ENCODE data around the gene LRRN4CL.
"Not testable (repeated sequence)": the region's sequence is repeated elsewhere in the genome, so short reads cannot be mapped to it uniquely, and the experiment has no call there.

Gene LRRN4CL

DNA sequence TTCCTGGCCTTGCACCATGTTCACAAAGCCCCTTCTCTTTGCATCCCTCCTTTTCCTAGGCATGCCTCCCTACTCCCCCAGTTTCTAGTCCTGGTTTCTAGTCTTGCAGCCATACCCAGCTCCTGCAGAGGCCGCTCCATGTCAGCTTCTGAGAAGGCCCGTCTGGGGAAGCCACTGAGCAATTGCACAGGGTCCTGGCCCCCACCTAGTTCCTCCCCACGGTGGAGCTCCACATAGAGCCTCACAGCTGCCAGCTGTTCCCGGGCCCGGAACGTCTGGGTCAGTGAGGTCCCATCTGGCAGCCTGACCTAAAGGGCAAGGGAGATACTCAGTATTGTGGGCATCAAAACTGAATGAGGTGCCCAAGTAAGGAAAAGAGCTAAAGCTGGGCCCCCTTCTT, 12.6 kb downstream of the LRRN4CL start:
- no peak for DNase-seq (ENCODE audit: low read depth in 2 of 2)

DNA sequence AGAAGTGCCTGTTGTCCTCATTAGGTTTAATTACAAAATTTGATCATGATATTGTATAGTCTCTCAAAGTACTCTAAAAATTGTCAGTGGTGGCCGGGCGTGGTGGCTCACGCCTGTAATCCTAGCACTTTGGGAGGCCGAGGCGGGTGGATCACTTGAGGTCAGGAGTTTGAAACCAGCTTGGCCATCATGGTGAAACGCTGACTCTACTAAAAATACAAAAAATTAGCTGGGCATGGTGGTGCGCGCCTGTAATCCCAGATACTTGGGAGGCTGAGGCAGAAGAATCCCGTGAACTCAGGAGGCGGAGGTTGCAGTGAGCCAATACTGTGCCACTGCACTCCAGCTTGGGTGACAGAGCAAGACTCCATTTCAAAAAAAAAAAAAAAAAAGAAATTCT, 13.9 kb downstream of the LRRN4CL start:
- not testable (repeated sequence) for DNase-seq (ENCODE audit: low read depth in 2 of 2)

DNA sequence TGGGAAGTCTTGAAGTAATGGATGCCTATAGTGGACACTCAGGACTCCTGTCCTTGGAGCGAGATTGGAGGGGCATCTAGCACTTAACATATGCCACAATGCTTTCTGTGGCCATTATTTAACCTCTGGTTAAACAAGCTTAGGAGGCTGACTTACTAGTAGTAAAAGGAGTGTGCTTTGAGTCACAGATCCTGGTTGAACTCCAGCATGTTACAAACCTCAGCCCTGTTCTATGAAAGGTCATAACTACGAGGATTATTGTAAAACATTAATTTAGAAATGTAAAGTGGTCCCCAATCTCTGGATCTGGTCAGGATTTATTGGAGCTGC, 16.2 kb downstream of the LRRN4CL start:
- DNase-seq (ENCODE audit: low read depth in 2 of 2) = no peak

DNA sequence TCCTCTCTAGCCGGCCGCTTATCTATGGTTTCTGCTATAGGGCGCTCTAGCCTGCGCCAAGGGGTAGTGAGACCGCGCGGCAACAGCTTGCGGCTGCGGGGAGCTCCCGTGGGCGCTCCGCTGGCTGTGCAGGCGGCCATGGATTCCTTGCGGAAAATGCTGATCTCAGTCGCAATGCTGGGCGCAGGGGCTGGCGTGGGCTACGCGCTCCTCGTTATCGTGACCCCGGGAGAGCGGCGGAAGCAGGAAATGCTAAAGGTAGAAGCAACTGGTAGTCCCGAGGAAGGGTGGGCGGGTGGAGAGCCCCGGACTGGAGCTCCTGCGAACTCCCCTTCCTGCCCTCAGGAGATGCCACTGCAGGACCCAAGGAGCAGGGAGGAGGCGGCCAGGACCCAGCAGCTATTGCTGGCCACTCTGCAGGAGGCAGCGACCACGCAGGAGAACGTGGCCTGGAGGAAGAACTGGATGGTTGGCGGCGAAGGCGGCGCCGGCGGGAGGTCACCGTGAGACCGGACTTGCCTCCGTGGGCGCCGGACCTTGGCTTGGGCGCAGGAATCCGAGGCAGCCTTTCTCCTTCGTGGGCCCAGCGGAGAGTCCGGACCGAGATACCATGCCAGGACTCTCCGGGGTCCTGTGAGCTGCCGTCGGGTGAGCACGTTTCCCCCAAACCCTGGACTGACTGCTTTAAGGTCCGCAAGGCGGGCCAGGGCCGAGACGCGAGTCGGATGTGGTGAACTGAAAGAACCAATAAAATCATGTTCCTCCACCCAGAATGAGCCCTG, 17.5 kb downstream of the LRRN4CL start, which contains the start of the genes LBHD1 and UQCC3:
TSS of gene LBHD1 (minus strand) at position 660 of the 782 bp plus-strand sequence. CDS start 2,236 bp downstream, outside the sequence.
TSS of gene UQCC3 (plus strand) at position 66 of the 782 bp plus-strand sequence. CDS start at position 139, 73 bp downstream.
- DNase-seq (ENCODE audit: low read depth in 2 of 2) = peak in 1 of 2 donors; percentile 46

DNA sequence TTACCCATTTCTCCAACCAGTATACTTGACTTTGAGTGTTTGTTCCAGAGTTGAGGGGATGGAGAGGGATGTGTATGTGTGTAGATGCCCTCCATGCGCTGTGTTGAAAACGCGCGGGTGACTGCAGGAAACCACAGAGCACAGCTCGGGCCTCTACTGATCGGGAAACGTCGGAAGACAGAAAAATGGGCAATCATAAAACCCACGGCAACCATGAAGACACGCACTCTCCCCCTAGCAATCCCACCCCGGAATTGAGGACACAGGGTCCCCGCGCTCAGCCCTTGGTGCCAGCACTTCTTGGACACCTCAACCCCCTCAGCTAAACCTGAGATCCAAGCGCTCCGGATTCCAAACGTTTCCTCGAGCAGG, 18.1 kb downstream of the LRRN4CL start:
- no peak for DNase-seq (ENCODE audit: low read depth in 2 of 2)

DNA sequence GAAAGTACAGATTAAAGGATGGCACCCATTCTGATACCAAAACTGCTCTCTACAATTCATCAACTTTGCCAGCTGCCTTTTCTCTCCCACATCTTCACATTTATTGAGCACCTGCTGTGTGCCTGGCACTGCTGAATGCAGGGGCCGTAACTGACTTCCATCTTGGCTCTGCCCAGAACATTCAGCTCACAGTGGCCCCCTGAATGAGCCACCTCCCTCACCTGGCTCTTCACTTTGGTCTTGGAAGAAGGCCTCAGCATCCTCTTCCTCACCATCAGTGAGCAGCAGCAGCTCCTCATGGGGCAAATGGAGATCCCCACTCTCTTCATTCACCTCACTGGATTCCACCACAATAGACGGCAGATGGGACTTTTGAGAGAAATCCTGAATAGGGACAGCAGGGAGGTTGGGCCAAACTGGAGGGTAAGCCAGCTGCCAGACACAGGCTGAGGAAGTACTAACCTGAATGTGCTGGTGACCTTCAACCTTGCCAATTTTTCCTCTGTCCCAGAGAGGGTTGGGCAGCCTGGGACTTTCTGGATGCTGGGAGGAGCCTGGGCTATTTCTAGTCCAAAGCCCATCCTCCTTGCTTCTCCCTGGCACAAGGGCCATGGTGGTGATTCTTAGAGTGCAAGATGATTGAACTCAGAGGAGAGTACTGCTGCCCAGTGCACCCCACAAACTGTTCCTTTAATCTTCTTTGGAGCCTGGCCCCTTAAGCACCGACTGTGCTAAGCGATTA, 19.7 kb downstream of the LRRN4CL start:
- DNase-seq (ENCODE audit: low read depth in 2 of 2) = no peak

DNA sequence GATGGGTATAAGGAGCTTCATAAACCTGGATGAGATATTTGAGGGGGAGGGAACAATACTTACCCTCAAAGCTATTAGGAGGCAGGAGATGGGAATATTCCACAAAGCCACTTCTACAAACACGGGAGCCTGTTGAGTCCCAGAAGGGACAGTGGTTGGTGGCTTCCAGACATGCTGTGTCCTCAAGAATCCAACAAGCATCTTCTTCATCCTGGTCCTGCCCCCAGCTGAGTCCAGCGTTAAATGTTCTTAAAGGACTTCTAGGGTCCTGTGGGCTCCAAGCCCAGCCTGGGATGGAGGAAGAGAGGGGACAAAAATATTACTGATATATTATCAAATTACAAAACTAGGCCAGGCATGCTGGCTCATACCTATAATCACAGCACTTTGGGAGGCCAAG, 21.9 kb downstream of the LRRN4CL start:
- no peak for DNase-seq (ENCODE audit: low read depth in 2 of 2)

DNA sequence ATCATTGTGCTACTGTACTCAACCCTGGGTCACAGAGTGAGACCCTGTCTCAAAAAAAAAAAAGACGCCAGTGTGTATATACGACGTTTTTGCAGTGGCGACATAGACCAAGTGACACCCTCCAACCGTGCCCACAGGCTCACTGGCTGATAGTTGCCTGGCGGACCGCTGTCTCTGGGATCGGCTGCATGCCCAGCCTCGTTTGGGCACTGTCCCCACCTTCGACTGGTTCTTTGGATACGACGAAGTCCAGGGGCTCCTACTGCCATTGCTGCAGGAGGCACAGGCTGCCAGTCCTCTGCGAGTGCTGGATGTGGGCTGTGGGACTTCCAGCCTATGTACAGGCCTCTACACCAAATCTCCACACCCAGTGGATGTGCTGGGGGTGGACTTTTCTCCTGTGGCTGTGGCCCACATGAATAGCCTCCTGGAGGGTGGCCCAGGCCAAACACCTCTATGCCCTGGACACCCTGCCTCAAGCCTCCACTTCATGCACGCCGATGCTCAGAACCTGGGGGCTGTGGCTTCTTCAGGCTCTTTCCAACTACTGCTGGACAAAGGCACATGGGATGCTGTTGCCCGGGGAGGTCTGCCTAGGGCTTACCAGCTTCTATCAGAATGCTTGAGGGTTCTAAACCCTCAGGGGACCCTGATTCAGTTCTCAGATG, 22.9 kb downstream of the LRRN4CL start:
- DNase-seq (ENCODE audit: low read depth in 2 of 2) = no peak

DNA sequence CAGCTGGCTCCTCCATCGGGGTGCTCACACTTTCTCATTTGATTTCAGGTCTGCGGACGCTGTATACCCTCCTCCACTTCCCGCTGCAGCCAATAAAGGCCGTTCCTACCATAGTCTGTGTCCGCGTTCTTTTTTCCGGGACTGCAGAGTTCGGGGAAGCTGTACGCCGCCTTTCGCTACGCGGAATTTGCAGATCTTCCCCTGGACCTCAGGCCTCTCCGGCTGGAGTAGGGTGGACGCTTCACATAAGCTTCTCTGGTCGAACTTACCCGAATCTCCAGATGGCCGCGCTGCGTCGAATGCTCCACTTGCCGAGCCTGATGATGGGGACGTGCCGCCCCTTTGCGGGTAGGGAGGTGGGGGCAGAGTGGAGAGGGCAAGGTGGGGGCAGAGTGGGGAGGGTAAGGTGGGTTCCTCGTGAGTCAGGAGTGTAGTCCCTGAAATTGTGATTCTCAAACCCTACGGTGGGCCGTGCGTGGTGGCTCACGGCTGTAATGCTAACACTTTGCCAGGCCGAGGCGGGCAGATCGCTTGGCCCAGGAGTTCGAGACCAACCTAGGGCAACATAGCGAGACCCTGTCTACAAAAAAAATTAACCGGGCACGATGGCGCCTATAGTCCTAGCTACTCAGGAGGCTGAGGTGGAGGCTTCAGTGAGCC, 23.6 kb downstream of the LRRN4CL start:
- DNase-seq (ENCODE audit: low read depth in 2 of 2) = no peak

DNA sequence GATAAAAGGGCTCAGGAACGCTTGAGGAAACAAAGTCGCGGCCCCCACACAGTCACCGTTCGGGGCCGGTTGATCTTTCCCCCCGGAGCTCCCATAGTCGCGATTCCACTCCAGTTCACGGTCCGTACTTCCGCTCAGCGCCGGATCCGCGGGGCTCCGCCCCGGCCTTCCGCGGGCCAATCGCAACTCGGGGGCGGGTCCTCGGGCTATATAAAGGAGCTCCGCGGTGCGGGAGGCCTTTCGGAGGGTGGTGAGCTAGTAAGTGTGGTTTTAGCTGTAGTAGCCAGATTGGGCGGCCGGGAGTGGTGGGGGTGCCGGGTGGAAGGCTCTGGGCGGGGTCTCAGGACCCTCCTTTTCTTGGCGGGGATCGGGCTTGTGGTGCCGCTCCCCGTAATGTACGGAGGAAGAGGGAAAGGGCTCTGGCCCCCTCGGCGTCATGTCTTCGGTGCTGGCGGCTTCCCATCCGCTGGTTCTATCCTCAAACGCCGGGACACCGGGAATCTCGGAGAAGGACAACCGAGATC, 24.2 kb downstream of the LRRN4CL start, which contains the start of the genes C11orf98 and CSKMT:
TSS of gene C11orf98 (minus strand) at position 136 of the 524 bp plus-strand sequence. CDS start at position 95, 41 bp downstream.
TSS of gene CSKMT (plus strand) at position 238 of the 524 bp plus-strand sequence. CDS start 568 bp downstream, outside the sequence.
- peak; percentile 92 to 94 for DNase-seq (ENCODE audit: low read depth in 2 of 2)

DNA sequence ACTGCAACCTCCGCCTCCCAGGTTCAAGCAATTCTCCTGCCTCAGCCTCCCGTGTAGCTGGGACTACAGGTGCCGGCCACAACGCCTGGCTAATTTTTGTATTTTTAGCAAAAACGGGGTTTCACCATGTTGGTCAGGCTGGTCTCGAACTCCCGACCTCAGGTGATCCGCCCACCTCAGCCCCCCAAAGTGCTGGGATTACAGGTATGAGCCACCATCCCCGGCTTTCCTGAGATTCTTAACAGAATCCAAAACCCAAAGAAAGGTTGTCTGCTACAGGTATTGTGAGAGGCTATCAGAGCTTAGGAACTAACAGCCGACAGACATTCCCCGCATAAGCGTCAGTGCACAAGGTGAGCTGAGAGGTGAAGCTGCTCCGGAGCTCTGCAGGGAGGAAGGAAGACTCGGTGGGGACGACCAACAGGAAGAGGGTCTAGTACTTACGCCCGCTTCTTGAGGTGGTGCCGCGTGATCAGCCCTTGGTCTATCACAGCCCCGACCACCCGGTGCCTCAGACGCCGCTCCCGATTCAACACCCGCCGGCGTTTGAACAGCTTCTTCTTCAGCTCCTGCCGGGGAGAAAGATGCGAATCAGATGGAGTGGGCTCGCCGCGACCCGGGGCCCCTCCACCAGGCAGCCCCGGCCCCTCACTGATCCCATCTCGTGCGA, 24.8 kb downstream of the LRRN4CL start:
- DNase-seq (ENCODE audit: low read depth in 2 of 2) = no peak

DNA sequence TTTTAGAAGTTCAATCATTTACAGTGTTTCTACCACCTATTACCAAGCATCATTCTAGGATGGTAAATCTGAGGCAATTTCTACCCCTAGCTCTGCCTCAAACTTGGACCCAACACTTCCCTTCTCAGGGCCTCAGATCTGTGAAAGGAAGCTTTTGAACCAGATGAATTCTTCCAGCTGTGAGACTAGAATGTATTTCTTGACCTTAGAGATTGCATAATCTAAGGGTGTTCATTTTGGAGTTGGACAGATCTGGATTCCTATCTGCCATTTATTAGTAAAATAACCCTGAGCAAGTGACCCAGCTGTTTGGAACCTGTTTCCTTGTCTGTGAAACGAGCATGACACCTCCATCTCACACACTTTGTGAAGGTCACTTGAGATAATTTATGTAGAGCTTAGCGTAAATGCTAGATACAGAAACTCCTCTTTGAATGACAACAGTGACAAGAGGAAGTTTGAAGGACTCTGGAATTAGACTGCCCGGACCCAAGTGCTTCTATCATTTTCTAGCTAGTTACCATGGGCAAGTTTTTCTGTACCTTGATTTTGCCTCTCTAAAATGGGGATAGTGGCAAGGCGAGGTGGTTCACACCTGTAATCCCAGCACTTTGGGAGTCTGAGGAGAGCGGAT, 32.4 kb downstream of the LRRN4CL start:
- DNase-seq (ENCODE audit: low read depth in 2 of 2) = no peak

DNA sequence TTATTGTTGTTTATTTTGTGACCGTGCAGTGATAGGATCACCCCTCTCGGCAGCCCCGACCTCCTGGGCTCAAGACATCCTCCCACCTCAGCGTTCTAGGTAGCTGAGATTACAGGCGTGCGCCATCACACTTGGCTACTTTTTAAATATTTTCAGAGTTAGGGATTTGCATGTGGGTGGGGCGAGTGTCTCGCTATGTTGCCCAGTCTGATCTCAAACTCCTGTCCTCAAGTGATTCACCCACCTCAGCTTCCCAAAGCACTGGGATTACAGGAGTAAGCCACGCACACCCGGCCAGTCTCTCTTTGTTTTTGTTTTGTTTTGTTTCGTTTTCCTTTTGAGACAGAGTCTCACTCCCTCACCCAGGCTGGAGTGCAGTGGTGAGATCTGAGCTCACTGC, 35.0 kb downstream of the LRRN4CL start:
- no peak for DNase-seq (ENCODE audit: low read depth in 2 of 2)

DNA sequence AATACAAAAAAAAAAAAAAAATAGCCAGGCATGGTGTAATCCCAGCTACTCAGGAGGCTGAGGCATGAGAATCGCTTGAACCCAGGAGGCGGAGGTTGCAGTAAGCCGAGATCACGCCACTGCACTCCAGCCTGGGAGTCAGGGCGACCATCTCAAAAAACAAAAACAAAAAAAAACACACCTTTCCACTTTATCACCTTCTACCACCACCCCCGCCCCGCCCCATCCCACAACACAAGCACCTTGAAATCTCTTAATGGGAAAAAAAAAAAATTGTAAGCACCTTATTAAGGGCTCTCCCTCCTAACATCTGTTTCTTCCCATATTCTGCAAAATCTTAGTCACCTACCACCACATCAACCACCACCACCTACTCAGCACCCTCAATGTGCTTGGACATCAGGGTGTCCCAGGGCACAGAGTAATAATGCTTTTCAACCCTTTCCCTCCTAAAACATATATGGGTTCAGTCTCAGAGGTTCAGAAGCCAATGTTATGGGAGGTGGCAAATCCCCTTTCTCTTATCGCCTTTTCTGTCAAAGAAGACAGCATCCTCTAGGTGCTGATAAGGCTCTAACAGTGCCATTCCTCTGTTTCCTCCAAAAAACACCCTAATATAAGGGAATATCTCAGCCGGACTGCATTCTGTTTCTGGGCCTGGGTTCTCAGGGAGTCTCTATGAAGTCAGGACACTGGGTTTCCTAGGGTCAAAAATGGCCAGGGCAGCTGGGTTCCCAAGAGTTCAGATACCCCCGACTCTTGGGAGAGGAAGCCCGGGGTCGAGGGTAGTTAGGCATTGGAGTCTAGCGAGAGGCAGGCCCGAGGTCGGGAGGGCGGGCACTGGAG, 36.9 kb downstream of the LRRN4CL start:
- no peak for DNase-seq (ENCODE audit: low read depth in 2 of 2)

DNA sequence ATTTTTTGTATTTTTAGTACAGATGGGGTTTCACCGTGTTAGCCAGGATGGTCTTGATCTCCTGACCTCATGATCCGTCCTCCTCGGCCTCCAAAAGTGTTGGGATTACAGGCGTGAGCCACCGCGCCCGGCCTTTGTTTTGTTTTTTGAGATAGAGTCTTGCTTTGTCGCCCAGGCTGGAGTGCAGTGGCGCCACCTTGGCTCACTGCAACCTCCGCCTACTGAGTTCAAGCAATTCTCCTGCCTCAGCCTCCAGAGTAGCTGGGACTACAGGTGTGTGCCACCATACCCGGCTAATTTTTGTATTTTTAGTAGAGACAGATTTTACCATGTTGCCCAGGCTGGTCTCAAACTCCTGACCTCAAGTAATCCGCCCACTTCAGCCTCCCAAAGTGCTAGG, 39.0 kb downstream of the LRRN4CL start:
- not testable (repeated sequence) for DNase-seq (ENCODE audit: low read depth in 2 of 2)

DNA sequence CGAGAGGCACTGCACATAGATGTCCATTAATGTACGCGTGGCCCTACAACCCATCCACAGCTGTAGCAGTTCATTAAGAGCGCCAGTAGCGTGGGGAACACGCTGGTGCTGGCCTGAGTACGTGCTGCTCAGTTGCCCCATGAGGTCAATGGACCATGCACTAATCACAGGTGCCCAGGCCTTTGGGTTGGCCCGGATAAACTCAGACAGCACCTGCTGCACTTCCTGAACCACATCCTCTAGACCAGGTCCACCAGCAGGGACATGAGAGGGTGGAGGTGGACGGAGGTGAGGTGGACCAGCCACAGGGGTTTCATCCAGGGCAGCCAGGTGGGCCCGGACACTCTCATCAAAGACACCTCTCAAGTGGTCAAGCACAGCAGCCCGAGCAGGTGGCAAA, 39.8 kb downstream of the LRRN4CL start:
- no peak for DNase-seq (ENCODE audit: low read depth in 2 of 2)

DNA sequence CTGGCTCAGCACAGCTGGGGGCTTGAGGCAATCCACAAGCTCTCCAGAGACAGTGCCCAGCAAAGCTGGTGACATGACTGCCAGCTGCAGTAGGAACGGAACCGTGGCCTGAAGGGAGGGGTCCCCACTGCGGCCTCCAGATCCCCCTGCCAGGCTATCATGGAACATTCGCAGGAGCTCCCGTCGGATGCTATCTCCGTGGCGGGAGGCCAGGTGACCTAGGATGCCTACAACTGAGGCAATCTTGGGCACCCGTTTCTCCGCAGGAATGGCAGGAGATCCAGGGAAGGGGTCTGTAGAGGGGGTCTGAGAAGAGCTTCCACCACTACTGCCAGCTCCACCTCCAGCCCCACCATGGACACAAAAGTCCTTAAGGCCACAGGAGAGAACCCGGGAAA, 40.4 kb downstream of the LRRN4CL start:
- DNase-seq (ENCODE audit: low read depth in 2 of 2) = no peak

DNA sequence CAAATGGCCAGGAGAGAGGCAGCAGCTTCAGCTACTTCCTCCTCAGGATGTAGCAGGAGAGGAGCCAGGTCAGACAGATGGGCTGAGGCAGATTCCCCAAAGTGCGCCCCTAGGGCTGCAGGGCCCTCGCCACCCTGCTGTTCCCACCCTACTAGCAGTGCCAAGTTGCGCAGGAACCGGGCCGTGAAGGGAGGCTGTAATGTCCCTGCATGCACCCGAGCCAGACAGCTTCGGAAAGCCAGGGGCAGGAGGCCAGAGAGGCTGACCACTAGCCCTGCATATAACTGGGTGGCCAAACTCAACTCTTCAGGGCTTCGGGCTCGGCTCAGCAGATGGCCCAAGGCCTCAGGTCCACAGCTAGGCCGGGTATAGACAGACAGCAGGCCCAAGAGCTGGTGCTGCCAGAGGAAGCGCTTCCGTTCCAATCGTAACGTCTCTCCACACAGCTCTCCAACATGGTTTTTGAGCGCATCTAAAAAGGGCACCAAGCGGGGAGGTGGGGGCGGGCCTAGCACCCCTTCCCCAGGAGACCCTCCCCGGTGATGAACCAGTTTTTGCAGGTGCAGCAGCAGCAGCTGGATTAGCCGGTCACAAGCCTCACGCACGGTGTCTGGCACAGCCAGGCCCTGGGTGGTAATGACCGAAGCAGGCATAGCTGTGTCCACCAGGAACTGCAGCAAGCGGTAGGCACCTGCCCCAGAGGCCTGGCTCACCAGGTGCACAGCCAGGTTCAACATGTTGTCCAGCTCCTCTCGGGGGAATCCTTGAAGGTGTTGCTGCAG, 41.0 kb downstream of the LRRN4CL start:
- DNase-seq (ENCODE audit: low read depth in 2 of 2) = no peak

DNA sequence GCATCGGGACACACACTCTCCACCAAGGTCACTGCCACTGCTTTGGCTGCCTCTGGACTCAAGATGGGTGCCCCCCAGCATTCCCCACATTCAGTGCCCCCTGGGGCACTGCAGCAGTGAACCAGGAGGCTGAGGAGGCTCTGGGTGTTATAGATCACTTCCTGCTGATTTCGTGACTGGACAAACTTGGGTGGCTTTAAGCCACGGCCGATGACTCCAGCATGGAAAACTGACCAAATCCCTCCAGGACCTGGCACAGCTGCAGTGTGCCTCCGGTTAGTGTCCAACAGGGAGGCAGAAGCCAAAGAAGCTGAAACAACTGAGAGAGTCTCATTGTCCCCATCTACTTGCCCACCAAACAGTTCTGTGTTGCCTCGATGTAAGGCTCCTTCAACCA, 41.7 kb downstream of the LRRN4CL start:
- DNase-seq (ENCODE audit: low read depth in 2 of 2) = no peak

Measured in stimulated activated CD4-positive, alpha-beta T cell treated with anti-CD3 and anti-CD28 coated beads, Interleukin-1b, Interleukin-23, amount 100 ng/mL, for 1 hour (primary cell).